Jurkat, Clone E6-1 (cell line): ENCODE data around the gene FN1.

Experiments used
- DNase-seq: peaks from one replicate; pipeline ENCODE4 v3.0.0-alpha.2; 2011; ENCODE audit warnings: low read depth, low spot score
- H3K4me3 ChIP-seq: 2 replicates; pipeline ENCODE4 v1.5.1; 2011; ENCODE audit warnings: mild to moderate bottlenecking, low read length, control low read depth, moderate library complexity

The FN1 gene

GRCh38 chr2:215447673-215448081 lies 11.8 kb upstream of the FN1 start:
- H3K4me3 ChIP-seq: no peak overlapping the region
- DNase-seq: no peak

GRCh38 chr2:215447056-215447455 lies 11.2 kb upstream of the FN1 start:
- DNase-seq: no peak
- H3K4me3 ChIP-seq: no peak overlapping the region

- H3K4me3 ChIP-seq: no peak overlapping the region
- no peak for DNase-seq
Measured at GRCh38 chr2:215442401-215442787, 6.5 kb upstream of the FN1 start.

GRCh38 chr2:215441560-215442400 lies 5.9 kb upstream of the FN1 start:
- DNase-seq: no peak
- no peak overlapping the region for H3K4me3 ChIP-seq

- DNase-seq: no peak
Measured at GRCh38 chr2:215439980-215440512, 4.2 kb upstream of the FN1 start.

GRCh38 chr2:215439404-215439803 lies 3.5 kb upstream of the FN1 start:
- H3K4me3 ChIP-seq: no peak overlapping the region
- DNase-seq: no peak

More at GRCh38 chr2:215439980-215440512, 4.2 kb upstream of the FN1 start:
- no peak overlapping the region for H3K4me3 ChIP-seq

- DNase-seq: no peak
- H3K4me3 ChIP-seq: no peak overlapping the region
Measured at GRCh38 chr2:215437614-215438013, 1.7 kb upstream of the FN1 start.

GRCh38 chr2:215436705-215437565 lies 1.1 kb upstream of the FN1 start:
- DNase-seq: no peak
- H3K4me3 ChIP-seq: peak overlapping the region; percentile 48

GRCh38 chr2:215435280-215435869 lies 493 bp downstream of the FN1 start:
- no peak for DNase-seq
- peak overlapping the region; percentile 32 for H3K4me3 ChIP-seq

- H3K4me3 ChIP-seq: no peak overlapping the region
- no peak for DNase-seq
Measured at GRCh38 chr2:215434447-215435279, 1.2 kb downstream of the FN1 start.

GRCh38 chr2:215432759-215433594 lies 2.9 kb downstream of the FN1 start:
- DNase-seq: no peak
- no peak overlapping the region for H3K4me3 ChIP-seq

- H3K4me3 ChIP-seq: no peak overlapping the region
- no peak for DNase-seq
Measured at GRCh38 chr2:215431778-215432758, 3.8 kb downstream of the FN1 start.

GRCh38 chr2:215431290-215431689 lies 4.6 kb downstream of the FN1 start:
- no peak overlapping the region for H3K4me3 ChIP-seq
- DNase-seq: no peak

GRCh38 chr2:215430528-215431187 lies 5.2 kb downstream of the FN1 start:
- DNase-seq: no peak
- H3K4me3 ChIP-seq: no peak overlapping the region

GRCh38 chr2:215429424-215429823 lies 6.4 kb downstream of the FN1 start:
- DNase-seq: no peak
- H3K4me3 ChIP-seq: no peak overlapping the region
